CD4-positive, alpha-beta T cell treated with Interleukin-4 for 4 hours (primary cell): ENCODE measurements around the gene CYP3A7.
"Not testable (repeated sequence)": the region's sequence is repeated elsewhere in the genome, so short reads cannot be mapped to it uniquely, and the experiment has no call there.

Source experiments
- DNase-seq: peaks from one replicate; pipeline ENCODE4 v3.0.0-alpha.2; 2020

Gene CYP3A7

GRCh38 chr7:99698867-99699730 is 35.9 kb downstream of the CYP3A7 start:
- not testable (repeated sequence) for DNase-seq

GRCh38 chr7:99694912-99695304 is 40.1 kb downstream of the CYP3A7 start:
- DNase-seq: no peak

GRCh38 chr7:99694201-99694911 is 40.6 kb downstream of the CYP3A7 start:
- no peak for DNase-seq

- no peak for DNase-seq
Measured at GRCh38 chr7:99693427-99694200, 41.4 kb downstream of the CYP3A7 start.

GRCh38 chr7:99693100-99693426 is 41.9 kb downstream of the CYP3A7 start:
- no peak for DNase-seq

GRCh38 chr7:99692563-99692962 is 42.4 kb downstream of the CYP3A7 start:
- not testable (repeated sequence) for DNase-seq

- not testable (repeated sequence) for DNase-seq
Measured at GRCh38 chr7:99691658-99692057, 43.3 kb downstream of the CYP3A7 start.

- DNase-seq: not testable (repeated sequence)
Measured at GRCh38 chr7:99690918-99691317, 44.1 kb downstream of the CYP3A7 start.

- not testable (repeated sequence) for DNase-seq
Measured at GRCh38 chr7:99685871-99686608, 49.0 kb downstream of the CYP3A7 start.

- no peak for DNase-seq
Measured at GRCh38 chr7:99685129-99685758, 49.8 kb downstream of the CYP3A7 start.

- DNase-seq: no peak
Measured at GRCh38 chr7:99679400-99680191, 55.4 kb downstream of the CYP3A7 start, which contains the start of gene CYP3A5. CYP3A5 (minus strand) TSS chr7:99679996; CDS start chr7:99679896, 100 bp downstream.

- no peak for DNase-seq
Measured at GRCh38 chr7:99679032-99679399, 56.0 kb downstream of the CYP3A7 start.

GRCh38 chr7:99677648-99678045 is 57.3 kb downstream of the CYP3A7 start:
- no peak for DNase-seq

- DNase-seq: no peak
Measured at GRCh38 chr7:99677013-99677647, 57.9 kb downstream of the CYP3A7 start.

- no peak for DNase-seq
Measured at GRCh38 chr7:99674995-99675742, 59.8 kb downstream of the CYP3A7 start.

GRCh38 chr7:99672573-99672972 is 62.4 kb downstream of the CYP3A7 start:
- DNase-seq: no peak

GRCh38 chr7:99669782-99670181 is 65.2 kb downstream of the CYP3A7 start:
- no peak for DNase-seq

GRCh38 chr7:99668541-99668940 is 66.5 kb downstream of the CYP3A7 start:
- DNase-seq: no peak

- DNase-seq: no peak
Measured at GRCh38 chr7:99667179-99667578, 67.8 kb downstream of the CYP3A7 start.

GRCh38 chr7:99666013-99666395 is 69.0 kb downstream of the CYP3A7 start:
- no peak for DNase-seq
